NCI-H146 treated with DMSO at 0.1 percent for 48 hours (cell line): ENCODE measurements around the gene APOL2.
"Not testable (repeated sequence)": the region's sequence is repeated elsewhere in the genome, so short reads cannot be mapped to it uniquely, and the experiment has no call there.

ENCODE experiments used
- DNase-seq: peaks from one replicate; lab custom pipeline; 2025; ENCODE audit not compliant: unreplicated experiment; lab: John Stamatoyannopoulos, UW

APOL2 gene

GRCh38 chr22:36245805-36246356, 6.6 kb upstream of the APOL2 start:
- no peak for DNase-seq

GRCh38 chr22:36244522-36245391, 5.4 kb upstream of the APOL2 start:
- DNase-seq = no peak

- DNase-seq = no peak
Measured at GRCh38 chr22:36243986-36244385, 4.7 kb upstream of the APOL2 start.

GRCh38 chr22:36239150-36239400, 252 bp downstream of the APOL2 start:
- DNase-seq = no peak

GRCh38 chr22:36238373-36239149, 766 bp downstream of the APOL2 start:
- no peak for DNase-seq

GRCh38 chr22:36237462-36238372, 1.6 kb downstream of the APOL2 start:
- DNase-seq = no peak

GRCh38 chr22:36236388-36237319, 2.7 kb downstream of the APOL2 start:
- no peak for DNase-seq

GRCh38 chr22:36235585-36235984, 3.7 kb downstream of the APOL2 start:
- no peak for DNase-seq

GRCh38 chr22:36234919-36235318, 4.4 kb downstream of the APOL2 start:
- no peak for DNase-seq

- DNase-seq = no peak
Measured at GRCh38 chr22:36234213-36234612, 5.1 kb downstream of the APOL2 start.

GRCh38 chr22:36233796-36234195, 5.5 kb downstream of the APOL2 start:
- no peak for DNase-seq

GRCh38 chr22:36232715-36233401, 6.5 kb downstream of the APOL2 start:
- no peak for DNase-seq

GRCh38 chr22:36231051-36231450, 8.3 kb downstream of the APOL2 start:
- not testable (repeated sequence) for DNase-seq

- not testable (repeated sequence) for DNase-seq
Measured at GRCh38 chr22:36229649-36230048, 9.7 kb downstream of the APOL2 start.

GRCh38 chr22:36228944-36229343, 10.4 kb downstream of the APOL2 start:
- no peak for DNase-seq

- DNase-seq = not testable (repeated sequence)
Measured at GRCh38 chr22:36228369-36228768, 11.0 kb downstream of the APOL2 start.

- DNase-seq = no peak
Measured at GRCh38 chr22:36227806-36228205, 11.5 kb downstream of the APOL2 start.

GRCh38 chr22:36227396-36227795, 11.9 kb downstream of the APOL2 start:
- no peak for DNase-seq

- DNase-seq = no peak
Measured at GRCh38 chr22:36226189-36226588, 13.1 kb downstream of the APOL2 start.
